ENCODE results near the gene PDE4B. TPM values are rescaled to one million over a fixed set of nuclear protein-coding genes. Genes with fewer than 3 reads are reported as not detected.

Gene PDE4B
- polyA plus RNA-seq, 4 donors, result 1.1 to 5.2 (median 3.7) TPM

DNA sequence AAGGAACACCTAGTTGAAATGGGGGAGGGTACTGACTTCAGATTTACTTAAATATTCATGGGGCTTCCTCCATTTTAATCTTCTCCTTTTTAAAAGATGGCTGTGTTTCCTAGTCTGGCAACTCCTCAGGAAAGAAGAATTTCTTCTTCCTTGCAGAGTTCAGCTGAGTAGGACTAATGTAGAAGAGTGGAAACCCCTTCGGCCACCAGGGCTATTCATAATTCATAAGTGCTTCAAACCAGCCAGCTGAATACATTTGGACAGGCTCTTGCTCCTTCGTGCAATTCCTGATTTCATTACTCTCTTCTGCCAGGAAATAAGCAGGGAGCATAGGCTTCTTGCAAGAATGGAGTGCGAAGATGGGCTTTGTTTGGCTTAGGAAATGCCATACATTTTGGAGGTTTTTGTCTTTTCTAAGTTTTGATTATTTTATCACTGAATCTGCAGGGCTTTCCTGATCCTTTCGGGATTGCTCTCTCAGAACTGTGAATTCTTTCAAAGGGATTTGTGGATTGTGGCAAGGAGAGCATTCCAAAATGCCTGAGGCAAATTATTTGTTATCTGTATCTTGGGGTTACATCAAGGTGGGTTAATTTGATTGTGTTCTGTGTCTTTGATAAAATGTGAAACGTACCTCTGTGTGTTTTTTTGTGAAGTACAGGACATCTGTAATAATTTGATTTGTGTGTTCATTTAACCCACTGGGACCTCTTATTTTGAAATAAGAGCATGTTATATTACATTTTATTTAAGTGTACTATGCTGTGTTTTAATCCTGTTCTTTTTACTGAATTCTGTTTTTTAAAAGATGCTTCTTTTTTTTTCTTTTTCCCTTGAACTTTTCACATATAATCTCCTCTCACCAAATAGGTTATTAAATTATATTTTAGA lies 561.9 kb downstream of the PDE4B start:
- Histone ChIP-seq H3K4me1 (ENCODE audit: control insufficient read depth in 3 of 3, insufficient read depth in 2 of 3, low read depth in 1 of 3, low read length in 2 of 3) (peaks cover 0 to 3% (median 0%) of the 10 kb centered on the region in 3 donors), H3K27ac (ENCODE audit: low read depth in 1 of 3, low read length in 2 of 3) (peak overlapping the region in 1 of 3 donors; percentile 15), H3K9me3 (ENCODE audit: control insufficient read depth in 2 of 2, insufficient read depth in 1 of 2, low read depth in 1 of 2, low read length in 1 of 2) (no peaks in the 10 kb centered on the region), H3K36me3 (ENCODE audit: control insufficient read depth in 3 of 3, insufficient read depth in 2 of 3, low read depth in 1 of 3, low read length in 3 of 3) (no peaks in the 10 kb centered on the region), H3K27me3 (ENCODE audit: control insufficient read depth in 3 of 3, insufficient read depth in 3 of 3, low read length in 3 of 3) (no peaks in the 10 kb centered on the region), H3K4me3 (ENCODE audit: low read depth in 1 of 3, low read length in 3 of 3) (no peak overlapping the region)
- DNase-seq, result no peak
- WGBS, 3 donors, result 38 to 65% (median 46%) methylated on average over 5 of the region's 5 CpGs
- FAIRE-seq, result no peak

DNA sequence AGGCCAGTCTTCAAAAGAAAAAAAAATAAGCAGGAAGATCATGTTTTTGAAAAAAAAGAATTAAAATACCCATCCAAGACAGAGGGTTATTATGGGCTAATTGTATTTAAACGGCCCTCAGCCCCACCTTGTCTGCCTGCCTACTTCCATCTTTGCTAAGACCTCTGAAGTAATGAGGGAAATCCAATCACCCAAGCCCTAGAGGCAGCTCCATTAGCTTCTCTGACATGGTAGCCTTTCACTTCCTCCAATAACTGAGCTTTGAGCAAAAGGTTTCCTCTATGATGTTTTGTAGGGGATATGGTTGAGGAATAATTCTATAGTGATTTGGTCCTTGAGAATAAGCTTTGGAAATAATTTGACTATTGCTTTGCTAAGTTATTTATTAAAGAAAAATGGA lies 563.1 kb downstream of the PDE4B start:
- no peak for DNase-seq
- no peak overlapping the region for H3K27ac ChIP-seq (ENCODE audit: low read depth in 1 of 3, low read length in 2 of 3)
- H3K4me1 ChIP-seq (ENCODE audit: control insufficient read depth in 3 of 3, insufficient read depth in 2 of 3, low read depth in 1 of 3, low read length in 2 of 3), result peaks cover 0 to 3% (median 0%) of the 10 kb centered on the region in 3 donors
- H3K36me3 ChIP-seq (ENCODE audit: control insufficient read depth in 3 of 3, insufficient read depth in 2 of 3, low read depth in 1 of 3, low read length in 3 of 3), result no peaks in the 10 kb centered on the region
- H3K27me3 ChIP-seq (ENCODE audit: control insufficient read depth in 3 of 3, insufficient read depth in 3 of 3, low read length in 3 of 3), result no peaks in the 10 kb centered on the region
- 35 to 67% (median 52%) methylated on average over 1 of the region's 1 CpG for WGBS, 3 donors
- no peak for FAIRE-seq
- no peak overlapping the region for H3K4me3 ChIP-seq (ENCODE audit: low read depth in 1 of 3, low read length in 3 of 3)
- H3K9me3 ChIP-seq (ENCODE audit: control insufficient read depth in 2 of 2, insufficient read depth in 1 of 2, low read depth in 1 of 2, low read length in 1 of 2), result no peaks in the 10 kb centered on the region

DNA sequence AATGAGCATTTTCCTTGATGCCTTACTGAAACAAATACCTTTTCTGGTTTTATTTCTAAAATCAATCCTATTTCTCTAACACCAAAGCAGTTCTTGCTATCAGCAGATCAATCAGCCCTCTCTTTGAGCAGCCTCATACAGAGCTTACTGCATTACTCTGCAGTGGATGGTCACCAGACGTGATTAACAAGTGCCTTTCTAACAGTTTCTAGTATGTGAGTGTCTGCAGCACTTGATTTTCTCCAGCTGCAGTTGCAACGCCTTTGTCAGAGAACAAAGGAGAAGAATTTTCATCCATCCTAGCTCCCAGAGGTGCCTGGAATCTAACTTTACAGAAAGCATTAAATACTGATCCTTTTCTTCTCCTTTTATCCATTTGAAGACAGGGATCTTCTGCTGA lies 563.9 kb downstream of the PDE4B start:
- no peaks in the 10 kb centered on the region for H3K36me3 ChIP-seq (ENCODE audit: control insufficient read depth in 3 of 3, insufficient read depth in 2 of 3, low read depth in 1 of 3, low read length in 3 of 3)
- no peak overlapping the region for H3K27ac ChIP-seq (ENCODE audit: low read depth in 1 of 3, low read length in 2 of 3)
- FAIRE-seq (no peak), DNase-seq (no peak)
- WGBS, 3 donors, result 60 to 77% (median 67%) methylated on average over 2 of the region's 2 CpGs
- H3K9me3 ChIP-seq (ENCODE audit: control insufficient read depth in 2 of 2, insufficient read depth in 1 of 2, low read depth in 1 of 2, low read length in 1 of 2), result no peaks in the 10 kb centered on the region
- H3K4me3 ChIP-seq (ENCODE audit: low read depth in 1 of 3, low read length in 3 of 3), result no peak overlapping the region
- no peaks in the 10 kb centered on the region for H3K4me1 ChIP-seq (ENCODE audit: control insufficient read depth in 3 of 3, insufficient read depth in 2 of 3, low read depth in 1 of 3, low read length in 2 of 3)
- no peaks in the 10 kb centered on the region for H3K27me3 ChIP-seq (ENCODE audit: control insufficient read depth in 3 of 3, insufficient read depth in 3 of 3, low read length in 3 of 3)

DNA sequence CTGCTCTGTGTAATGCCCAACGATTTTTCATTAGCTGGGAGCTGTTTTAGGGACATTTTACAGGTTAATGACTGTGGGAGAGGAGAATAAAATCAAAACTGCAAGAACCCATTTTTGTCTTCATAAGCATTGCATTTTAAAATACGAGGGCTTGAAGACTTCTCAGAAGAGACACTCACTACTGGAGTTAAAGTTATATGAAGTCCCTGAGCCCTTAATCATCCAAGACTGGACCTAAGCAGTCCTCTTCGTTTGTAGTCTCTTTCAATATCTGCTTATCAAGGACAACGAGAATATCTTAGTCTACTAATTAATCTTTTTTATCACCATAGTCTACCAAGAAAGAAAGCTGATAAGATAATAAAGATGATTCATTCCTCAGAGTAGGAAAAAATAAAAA lies 564.3 kb downstream of the PDE4B start:
- H3K27ac ChIP-seq (ENCODE audit: low read depth in 1 of 3, low read length in 2 of 3), result no peak overlapping the region
- H3K27me3 ChIP-seq (ENCODE audit: control insufficient read depth in 3 of 3, insufficient read depth in 3 of 3, low read length in 3 of 3), result no peaks in the 10 kb centered on the region
- no peaks in the 10 kb centered on the region for H3K4me1 ChIP-seq (ENCODE audit: control insufficient read depth in 3 of 3, insufficient read depth in 2 of 3, low read depth in 1 of 3, low read length in 2 of 3)
- WGBS, 3 donors, result 33 to 55% (median 39%) methylated on average over 4 of the region's 4 CpGs
- no peak overlapping the region for H3K4me3 ChIP-seq (ENCODE audit: low read depth in 1 of 3, low read length in 3 of 3)
- H3K9me3 ChIP-seq (ENCODE audit: control insufficient read depth in 2 of 2, insufficient read depth in 1 of 2, low read depth in 1 of 2, low read length in 1 of 2), result no peaks in the 10 kb centered on the region
- H3K36me3 ChIP-seq (ENCODE audit: control insufficient read depth in 3 of 3, insufficient read depth in 2 of 3, low read depth in 1 of 3, low read length in 3 of 3), result peaks cover 0 to 4% (median 0%) of the 10 kb centered on the region in 3 donors
- FAIRE-seq, result no peak
- no peak for DNase-seq

DNA sequence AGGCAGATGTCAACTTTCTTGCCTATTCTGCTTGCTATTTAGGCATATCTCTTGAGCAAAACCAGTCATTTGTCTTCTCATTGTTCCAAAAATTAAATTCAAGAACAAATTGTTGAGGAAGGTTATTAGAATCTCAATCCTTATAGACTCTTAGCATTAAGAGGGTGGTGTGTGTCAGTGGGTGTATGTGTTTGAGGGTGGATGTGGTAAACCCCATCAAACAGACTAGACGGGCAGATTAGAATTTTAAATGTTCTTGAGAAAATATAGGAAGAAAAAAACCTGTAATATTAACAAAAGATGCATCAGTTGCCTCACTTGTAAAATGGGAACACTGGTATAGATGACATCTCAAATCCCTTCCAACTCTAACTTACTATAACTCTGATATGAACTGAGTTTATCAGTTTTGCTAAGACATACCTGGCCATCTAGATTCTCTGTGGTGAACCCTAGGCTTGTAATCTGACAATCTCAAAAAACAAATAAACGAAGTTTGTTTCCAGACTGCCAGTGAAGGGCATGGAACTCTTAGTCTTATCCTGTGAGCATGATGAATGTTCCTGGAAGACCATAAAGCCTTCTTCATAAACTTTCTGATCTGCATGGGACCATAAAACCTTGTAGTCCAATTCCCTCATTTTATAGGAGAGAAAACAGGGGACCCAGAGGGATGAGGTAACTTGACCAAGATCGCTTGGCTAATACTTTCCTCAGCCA lies 564.9 kb downstream of the PDE4B start:
- Histone ChIP-seq H3K9me3 (ENCODE audit: control insufficient read depth in 2 of 2, insufficient read depth in 1 of 2, low read depth in 1 of 2, low read length in 1 of 2) (no peaks in the 10 kb centered on the region), H3K4me3 (ENCODE audit: low read depth in 1 of 3, low read length in 3 of 3) (no peak overlapping the region), H3K4me1 (ENCODE audit: control insufficient read depth in 3 of 3, insufficient read depth in 2 of 3, low read depth in 1 of 3, low read length in 2 of 3) (no peaks in the 10 kb centered on the region), H3K36me3 (ENCODE audit: control insufficient read depth in 3 of 3, insufficient read depth in 2 of 3, low read depth in 1 of 3, low read length in 3 of 3) (peaks cover 0 to 7% (median 0%) of the 10 kb centered on the region in 3 donors), H3K27me3 (ENCODE audit: control insufficient read depth in 3 of 3, insufficient read depth in 3 of 3, low read length in 3 of 3) (no peaks in the 10 kb centered on the region), H3K27ac (ENCODE audit: low read depth in 1 of 3, low read length in 2 of 3) (no peak overlapping the region)
- DNase-seq (no peak), FAIRE-seq (no peak)
- 70 to 77% (median 72%) methylated on average over 3 of the region's 3 CpGs for WGBS, 3 donors

DNA sequence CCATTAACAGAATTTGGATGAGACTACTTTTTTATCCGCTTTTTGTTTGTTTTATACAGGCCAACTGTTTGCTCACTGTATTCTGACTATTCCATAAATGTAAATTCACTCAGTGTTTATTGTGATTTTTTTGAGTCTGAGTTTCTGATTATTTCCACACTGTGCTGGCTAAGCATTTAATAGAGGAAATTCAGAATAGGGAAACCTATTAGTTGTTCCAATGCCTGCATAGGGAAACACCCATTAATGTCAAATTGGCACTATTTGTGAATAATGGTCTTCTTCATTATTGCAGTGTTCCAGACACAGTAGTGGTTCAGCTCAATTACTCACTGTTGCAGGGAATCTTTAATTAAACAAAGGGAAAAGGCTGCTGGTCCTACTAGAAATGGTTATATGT lies 566.6 kb downstream of the PDE4B start:
- Histone ChIP-seq H3K4me1 (ENCODE audit: control insufficient read depth in 3 of 3, insufficient read depth in 2 of 3, low read depth in 1 of 3, low read length in 2 of 3) (no peaks in the 10 kb centered on the region), H3K9me3 (ENCODE audit: control insufficient read depth in 2 of 2, insufficient read depth in 1 of 2, low read depth in 1 of 2, low read length in 1 of 2) (no peaks in the 10 kb centered on the region), H3K36me3 (ENCODE audit: control insufficient read depth in 3 of 3, insufficient read depth in 2 of 3, low read depth in 1 of 3, low read length in 3 of 3) (peaks cover 0 to 7% (median 0%) of the 10 kb centered on the region in 3 donors), H3K27me3 (ENCODE audit: control insufficient read depth in 3 of 3, insufficient read depth in 3 of 3, low read length in 3 of 3) (no peaks in the 10 kb centered on the region), H3K4me3 (ENCODE audit: low read depth in 1 of 3, low read length in 3 of 3) (no peak overlapping the region), H3K27ac (ENCODE audit: low read depth in 1 of 3, low read length in 2 of 3) (peak overlapping the region in 1 of 3 donors; percentile 50)
- FAIRE-seq, result no peak
- 76 to 86% (median 81%) methylated on average over 1 of the region's 1 CpG for WGBS, 3 donors
- DNase-seq, result no peak

DNA sequence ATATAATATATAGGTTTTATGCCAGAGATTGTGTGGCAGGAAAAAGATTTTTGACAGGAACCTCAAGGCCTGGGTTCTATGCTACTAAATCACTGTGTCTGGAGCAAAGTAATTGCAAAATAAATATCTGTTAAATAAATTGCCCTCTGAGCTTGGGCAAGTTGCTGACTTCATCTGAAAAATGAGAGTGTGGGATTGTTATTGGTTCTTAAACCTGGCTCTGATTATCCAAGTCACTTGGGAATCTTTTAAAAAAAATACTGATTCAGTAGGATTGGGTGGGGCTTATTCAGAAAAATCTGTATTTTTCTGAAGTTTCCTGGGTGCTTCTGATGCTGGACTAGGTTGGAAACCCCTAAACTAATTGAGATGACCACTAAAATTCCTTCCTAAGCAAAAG lies 567.1 kb downstream of the PDE4B start:
- H3K4me1 ChIP-seq (ENCODE audit: control insufficient read depth in 3 of 3, insufficient read depth in 2 of 3, low read depth in 1 of 3, low read length in 2 of 3), result no peaks in the 10 kb centered on the region
- DNase-seq (no peak), FAIRE-seq (no peak)
- peaks cover 0 to 7% (median 0%) of the 10 kb centered on the region in 3 donors for H3K36me3 ChIP-seq (ENCODE audit: control insufficient read depth in 3 of 3, insufficient read depth in 2 of 3, low read depth in 1 of 3, low read length in 3 of 3)
- no peak overlapping the region for H3K27ac ChIP-seq (ENCODE audit: low read depth in 1 of 3, low read length in 2 of 3)
- no peaks in the 10 kb centered on the region for H3K27me3 ChIP-seq (ENCODE audit: control insufficient read depth in 3 of 3, insufficient read depth in 3 of 3, low read length in 3 of 3)
- H3K9me3 ChIP-seq (ENCODE audit: control insufficient read depth in 2 of 2, insufficient read depth in 1 of 2, low read depth in 1 of 2, low read length in 1 of 2), result no peaks in the 10 kb centered on the region
- H3K4me3 ChIP-seq (ENCODE audit: low read depth in 1 of 3, low read length in 3 of 3), result no peak overlapping the region

DNA sequence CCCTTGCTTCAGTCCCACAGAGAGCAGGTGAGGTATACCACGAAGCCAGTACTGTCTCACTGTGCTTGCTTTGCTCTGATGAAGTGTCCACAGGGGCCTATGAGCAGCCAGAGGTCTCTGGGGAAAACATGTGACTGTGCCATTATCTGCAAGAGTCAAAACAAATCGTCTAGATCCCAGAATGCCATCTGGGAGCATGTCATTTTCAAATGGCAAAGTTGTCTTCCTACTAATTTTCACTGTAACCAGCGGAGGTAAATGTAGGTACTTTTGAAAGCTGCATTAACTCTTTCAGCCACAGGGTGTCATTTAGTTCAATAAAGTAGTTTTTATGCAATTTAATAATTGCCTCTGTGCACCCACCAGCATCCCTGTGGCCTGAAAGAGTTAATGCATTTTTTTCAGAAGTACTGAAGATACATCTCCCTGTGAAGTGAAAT lies 567.6 kb downstream of the PDE4B start:
- H3K27ac ChIP-seq (ENCODE audit: low read depth in 1 of 3, low read length in 2 of 3), result no peak overlapping the region
- peaks cover 0 to 7% (median 0%) of the 10 kb centered on the region in 3 donors for H3K36me3 ChIP-seq (ENCODE audit: control insufficient read depth in 3 of 3, insufficient read depth in 2 of 3, low read depth in 1 of 3, low read length in 3 of 3)
- H3K4me3 ChIP-seq (ENCODE audit: low read depth in 1 of 3, low read length in 3 of 3), result no peak overlapping the region
- no peaks in the 10 kb centered on the region for H3K27me3 ChIP-seq (ENCODE audit: control insufficient read depth in 3 of 3, insufficient read depth in 3 of 3, low read length in 3 of 3)
- no peaks in the 10 kb centered on the region for H3K9me3 ChIP-seq (ENCODE audit: control insufficient read depth in 2 of 2, insufficient read depth in 1 of 2, low read depth in 1 of 2, low read length in 1 of 2)
- DNase-seq (no peak), FAIRE-seq (no peak)
- WGBS, 3 donors, result 42 to 56% (median 53%) methylated on average over 3 of the region's 3 CpGs
- H3K4me1 ChIP-seq (ENCODE audit: control insufficient read depth in 3 of 3, insufficient read depth in 2 of 3, low read depth in 1 of 3, low read length in 2 of 3), result no peaks in the 10 kb centered on the region
